Breast epithelium (tissue), 4 donors: Measurements from ENCODE around the gene GPR141. TPM values are rescaled to one million over a fixed set of nuclear protein-coding genes. Genes with fewer than 3 reads are reported as not detected.

Source experiments
- DNase-seq, 2 donors: peaks; one replicate each; pipeline ENCODE4 v3.0.0-alpha.2; 2019; ENCODE audit warnings: low spot score in 2 of 2
- H3K27ac ChIP-seq, 2 donors: fragments of 200-600 bp; sonication (generic) in 1 of 2; one replicate each; pipeline ENCODE4 v1.5.1; 2016 to 2019; ENCODE audit warnings: mild to moderate bottlenecking in 1 of 2
- H3K27me3 ChIP-seq, 2 donors: fragments of 200-600 bp; sonication (generic) in 1 of 2; one replicate each; pipeline versions ENCODE4 v1.5.1 to v1.6.0; 2017 to 2019; ENCODE audit warnings: control low read depth in 1 of 2, mild to moderate bottlenecking in 1 of 2
- H3K36me3 ChIP-seq: fragments of 200-600 bp; one replicate; pipeline ENCODE4 v1.5.1; 2019
- H3K4me1 ChIP-seq, 2 donors: fragments of 200-600 bp; sonication (generic); one replicate each; pipeline ENCODE4 v1.5.1; 2016 to 2019; ENCODE audit warnings: control low read depth in 1 of 2
- H3K4me3 ChIP-seq, 3 donors: fragments of 200-600 bp; sonication (generic); 1 replicate in 2 of 3; 2 replicates in 1 of 3; pipeline ENCODE4 v1.5.1; 2016 to 2019; ENCODE audit warnings: mild to moderate bottlenecking in 3 of 3, moderate library complexity in 2 of 3
- H3K9me3 ChIP-seq, 2 donors: fragments of 200-600 bp; sonication (generic) in 1 of 2; one replicate each; pipeline ENCODE4 v1.5.1; 2016 to 2019; ENCODE audit warnings: control low read depth in 1 of 2
- CTCF ChIP-seq, 3 donors: fragments of 450-650 bp; IDR thresholded peaks; one replicate each; pipeline ENCODE4 v1.5.1; 2016 to 2017; ENCODE audit warnings: antibody characterized with exemption in 3 of 3, mild to moderate bottlenecking in 3 of 3, moderate library complexity in 3 of 3
- POLR2A ChIP-seq: fragments of 450-650 bp; IDR thresholded peaks from one replicate; pipeline ENCODE4 v1.6.1; 2016; ENCODE audit warnings: antibody characterized with exemption, mild to moderate bottlenecking, moderate library complexity
- POLR2AphosphoS5 ChIP-seq, 3 donors: sonication (generic); formaldehyde crosslinking; IDR thresholded peaks; one replicate each; pipeline ENCODE4 v1.6.1; 2017; ENCODE audit warnings: antibody characterized with exemption in 3 of 3
- intact Hi-C: fragments of 100-400 bp; cut with DNase I; formaldehyde crosslinking; loops from one replicate; pipeline ENCODE4 v1.15.1; 2023; ENCODE audit warnings: low total_unique reads
- total RNA-seq, 3 donors: library from RNA; depleted of rRNA; stranded (reverse); fragments of >200 nt; gene quantifications; one replicate each; pipeline ENCODE4 v1.1.0, GENCODE V29; 2016

GPR141 gene
- total RNA-seq, 3 donors from 2014 or later = 0.64 to 0.88 TPM; not detected in 1

GRCh38 chr7:37730501-37730900 is 46.9 kb downstream of the GPR141 start:
- H3K27ac ChIP-seq = no peak overlapping the region

GRCh38 chr7:37732253-37732652 is 48.7 kb downstream of the GPR141 start:
- no peaks in the 10 kb centered on the region for H3K9me3 ChIP-seq
- no peaks in the 10 kb centered on the region for H3K4me1 ChIP-seq
- no peak for DNase-seq
- no peaks in the 10 kb centered on the region for H3K27me3 ChIP-seq
- TF ChIP-seq CTCF (IDR thresholded peaks at IDR 0.05) = peak in 1 of 3 donors; percentile 23
- peak in 2 of 3 donors; percentile 58 to 69 for TF ChIP-seq POLR2AphosphoS5 (IDR thresholded peaks at IDR 0.05)
- TF ChIP-seq POLR2A = no peak
- intact Hi-C loops = no loop called here
- no peak overlapping the region for H3K4me3 ChIP-seq
- H3K36me3 ChIP-seq = no peaks in the 10 kb centered on the region
- no peak overlapping the region for H3K27ac ChIP-seq

More at GRCh38 chr7:37730501-37730900, 46.9 kb downstream of the GPR141 start:
- intact Hi-C loops = no loop called here
- H3K9me3 ChIP-seq = no peaks in the 10 kb centered on the region
- no peak for DNase-seq
- no peaks in the 10 kb centered on the region for H3K27me3 ChIP-seq
- TF ChIP-seq POLR2AphosphoS5 (IDR thresholded peaks at IDR 0.05) (no peak), POLR2A (no peak), CTCF (IDR thresholded peaks at IDR 0.05) (no peak)
- no peaks in the 10 kb centered on the region for H3K36me3 ChIP-seq
- H3K4me3 ChIP-seq = no peak overlapping the region
- no peaks in the 10 kb centered on the region for H3K4me1 ChIP-seq

GRCh38 chr7:37732888-37733287 is 49.3 kb downstream of the GPR141 start:
- Histone ChIP-seq H3K4me1 (no peaks in the 10 kb centered on the region), H3K4me3 (no peak overlapping the region), H3K36me3 (no peaks in the 10 kb centered on the region), H3K9me3 (no peaks in the 10 kb centered on the region), H3K27ac (peak overlapping the region in 1 of 2 donors; percentile 27), H3K27me3 (no peaks in the 10 kb centered on the region)
- intact Hi-C loops = no loop called here
- no peak for TF ChIP-seq POLR2AphosphoS5 (IDR thresholded peaks at IDR 0.05)
- TF ChIP-seq POLR2A = no peak
- TF ChIP-seq CTCF (IDR thresholded peaks at IDR 0.05) = no peak
- DNase-seq = no peak

GRCh38 chr7:37735196-37735595 is 51.6 kb downstream of the GPR141 start:
- intact Hi-C loops = no loop called here
- TF ChIP-seq POLR2AphosphoS5 (IDR thresholded peaks at IDR 0.05) = no peak
- TF ChIP-seq CTCF (IDR thresholded peaks at IDR 0.05) = no peak
- no peak for TF ChIP-seq POLR2A
- DNase-seq = no peak
- H3K36me3 ChIP-seq = no peaks in the 10 kb centered on the region
- no peak overlapping the region for H3K4me3 ChIP-seq
- no peaks in the 10 kb centered on the region for H3K27me3 ChIP-seq
- no peaks in the 10 kb centered on the region for H3K4me1 ChIP-seq
- no peaks in the 10 kb centered on the region for H3K9me3 ChIP-seq
- H3K27ac ChIP-seq = no peak overlapping the region

- no peaks in the 10 kb centered on the region for H3K4me1 ChIP-seq
- no peak for DNase-seq
- no peak overlapping the region for H3K4me3 ChIP-seq
- no peak for TF ChIP-seq POLR2A
- TF ChIP-seq POLR2AphosphoS5 (IDR thresholded peaks at IDR 0.05) = no peak
- no peak for TF ChIP-seq CTCF (IDR thresholded peaks at IDR 0.05)
- no peaks in the 10 kb centered on the region for H3K36me3 ChIP-seq
- no peaks in the 10 kb centered on the region for H3K27me3 ChIP-seq
- no peaks in the 10 kb centered on the region for H3K9me3 ChIP-seq
- H3K27ac ChIP-seq = no peak overlapping the region
- intact Hi-C loops = no loop called here
Observed at GRCh38 chr7:37738321-37738720, 54.8 kb downstream of the GPR141 start.
